Endothelial cell of umbilical vein (primary cell): Measurements from ENCODE around the gene GLUD2. TPM values are rescaled to one million over a fixed set of nuclear protein-coding genes. Genes with fewer than 3 reads are reported as not detected.

Source experiments
- BruUV-seq: library from RNA; stranded (reverse); fragments of 400-500 nt; replicated peaks from 2 replicates; lab custom pipeline; 2021; lab: Mats Ljungman, UMichigan
- CTCF ChIA-PET: fragments of 300-600, 350-600 bp; sonication (Branson Sonifier 250); formaldehyde crosslinking; loops from one replicate; lab custom pipeline; 2021; ENCODE audit warnings: antibody characterized with exemption, inconsistent platforms; lab: Charles Lee
- POLR2A ChIA-PET: fragments of 300-600, 350-600 bp; sonication (Branson Sonifier 250); formaldehyde crosslinking; loops from one replicate; lab custom pipeline; 2021; ENCODE audit warnings: antibody characterized with exemption, inconsistent platforms; lab: Charles Lee
- DNase-seq: peaks from one replicate; pipeline ENCODE4 v3.0.0-alpha.2; 2011; ENCODE audit warnings: low read depth, low spot score
- FAIRE-seq: peaks from 2 replicates; lab custom pipeline; 2011; peaks lifted over from hg19 to GRCh38; lab: Jason Lieb, UNC
- H2AFZ ChIP-seq: 2 replicates; pipeline ENCODE4 v1.6.0; 2012; ENCODE audit warnings: low read depth, low read length, control low read depth, inconsistent platforms
- H3K27ac ChIP-seq: 2 replicates; pipeline ENCODE4 v1.5.1; 2011; ENCODE audit warnings: low read depth, mild to moderate bottlenecking, control low read depth, low read length, moderate library complexity; ENCODE audit not compliant: insufficient read depth
- H3K27me3 ChIP-seq, 2 experiments: 2 replicates each; pipeline versions ENCODE4 v1.6.0 to v1.6.1; 2011; ENCODE audit warnings: low read length in 2 of 2, mixed read lengths in 1 of 2; ENCODE audit not compliant: control insufficient read depth in 2 of 2, insufficient read depth in 2 of 2
- H3K36me3 ChIP-seq, 2 experiments: 2 replicates in 1 of 2; 3 replicates in 1 of 2; pipeline ENCODE4 v1.5.1; 2011; ENCODE audit warnings: low read length in 2 of 2, mild to moderate bottlenecking in 1 of 2, moderate library complexity in 1 of 2; ENCODE audit not compliant: control insufficient read depth in 2 of 2, insufficient read depth in 2 of 2; ENCODE audit errors: extremely low read depth in 1 of 2
- H3K4me1 ChIP-seq: 3 replicates; pipeline ENCODE4 v1.5.1; 2011; ENCODE audit warnings: mild to moderate bottlenecking, low read length; ENCODE audit not compliant: control insufficient read depth, insufficient read depth; ENCODE audit errors: extremely low read depth
- H3K4me2 ChIP-seq: 2 replicates; pipeline ENCODE4 v1.6.1; 2011; ENCODE audit warnings: low read length, control low read depth, mixed read lengths; ENCODE audit not compliant: insufficient read depth
- H3K4me3 ChIP-seq, 3 experiments: fragments of 200-600 bp in 1 of 3; sonication (generic), shearing (Covaris generic) in 1 of 3; replicated peaks in 1 of 3; 2 replicates each; pipeline ENCODE4 v1.5.1; 2011 to 2016; ENCODE audit warnings: control low read depth in 3 of 3, low read length in 3 of 3, mild to moderate bottlenecking in 2 of 3, inconsistent platforms in 1 of 3, low read depth in 1 of 3, moderate library complexity in 1 of 3; ENCODE audit not compliant: insufficient read depth in 1 of 3
- H3K79me2 ChIP-seq: 2 replicates; pipeline ENCODE4 v1.6.0; 2012; ENCODE audit warnings: low read length, inconsistent platforms; ENCODE audit not compliant: control insufficient read depth, insufficient read depth
- H3K9ac ChIP-seq: replicated peaks from 2 replicates; pipeline ENCODE3; 2011; ENCODE audit warnings: low read length, control low read depth; ENCODE audit not compliant: insufficient read depth; ENCODE audit errors: extremely low read depth
- H3K9me1 ChIP-seq: replicated peaks from 3 replicates; pipeline ENCODE4 v1.6.0; 2011; ENCODE audit warnings: mild to moderate bottlenecking, low read length; ENCODE audit not compliant: control insufficient read depth, insufficient read depth; ENCODE audit errors: extremely low read depth
- H3K9me3 ChIP-seq: replicated peaks from 2 replicates; pipeline ENCODE4 v1.5.1; 2012; ENCODE audit warnings: low read length, inconsistent platforms; ENCODE audit not compliant: control insufficient read depth, insufficient read depth
- H4K20me1 ChIP-seq: replicated peaks from 2 replicates; pipeline ENCODE3; 2011; ENCODE audit warnings: mild to moderate bottlenecking, low read length; ENCODE audit not compliant: control insufficient read depth, insufficient read depth; ENCODE audit errors: extremely low read depth
- CTCF ChIP-seq, 2 donors: IDR thresholded peaks; 1 replicate in 1 of 2; 2 replicates in 1 of 2; pipeline ENCODE4 v1.5.1; 2011; ENCODE audit warnings: low read length in 2 of 2, mild to moderate bottlenecking in 2 of 2, moderate library complexity in 2 of 2, control low read depth in 1 of 2, inconsistent platforms in 1 of 2, low read depth in 1 of 2; ENCODE audit not compliant: insufficient read depth in 1 of 2; ENCODE audit errors: extremely low read depth in 1 of 2
- EZH2 ChIP-seq: IDR thresholded peaks from 2 replicates; pipeline ENCODE4 v1.6.1; 2012; ENCODE audit warnings: borderline replicate concordance, low read depth, mild to moderate bottlenecking, moderate library complexity, low read length, inconsistent platforms; ENCODE audit not compliant: severe bottlenecking
- FOS ChIP-seq: IDR thresholded peaks from 2 replicates; pipeline ENCODE4 v1.6.1; 2011; ENCODE audit warnings: mild to moderate bottlenecking, low read length, moderate library complexity, borderline replicate concordance; ENCODE audit not compliant: insufficient read depth
- GATA2 ChIP-seq: IDR thresholded peaks from 2 replicates; pipeline ENCODE4 v1.7.0; 2011; ENCODE audit warnings: low read depth, mild to moderate bottlenecking, moderate library complexity, mixed read lengths, low read length; ENCODE audit not compliant: insufficient read length, insufficient read depth
- MYC ChIP-seq: IDR thresholded peaks from one replicate; pipeline ENCODE4 v1.6.1; 2011; ENCODE audit warnings: mild to moderate bottlenecking, low read depth, low read length
- POLR2A ChIP-seq: IDR thresholded peaks from 2 replicates; pipeline ENCODE4 v1.6.1; 2012; ENCODE audit warnings: low read depth, mild to moderate bottlenecking, control low read depth, low read length
- POLR2AphosphoS5 ChIP-seq: IDR thresholded peaks from 2 replicates; pipeline ENCODE4 v1.6.1; 2012; ENCODE audit warnings: low read depth, mild to moderate bottlenecking, control low read depth, low read length, moderate library complexity; ENCODE audit not compliant: insufficient read depth
- dilution Hi-C: fragments of 300-500 bp; cut with MboI; formaldehyde crosslinking; loops from one replicate; pipeline ENCODE4 v1.15.0; 2019; ENCODE audit warnings: low sequenced_read_pairs; ENCODE audit not compliant: extremely low pct_ligation_motif_present
- intact Hi-C: fragments of 100-400 bp; cut with micrococcal nuclease; formaldehyde crosslinking; loops from one replicate; pipeline ENCODE4 v1.10.0; 2022
- polyA plus RNA-seq, 4 experiments: library from polyadenylated mRNA; depleted of rRNA in 3 of 4; stranded (reverse) in 3 of 4; unstranded in 1 of 4; fragments of >200 nt; gene quantifications; 2 replicates each; pipeline versions ENCODE4 v1.2.1 to v1.2.3, GENCODE V29; 2011 to 2012; ENCODE audit warnings: missing spikeins in 1 of 4
- total RNA-seq: library from RNA; stranded (reverse); gene quantifications from 2 replicates; pipeline ENCODE4 v1.2.3, GENCODE V29; 2021
- TF ChIP-seq, protein P1 (sequence below): IDR thresholded peaks from 2 replicates; pipeline ENCODE4 v1.6.1; 2011; ENCODE audit not compliant: insufficient read depth, insufficient read length

The GLUD2 gene
- total and polyA plus RNA-seq, 2 donors (not counting 3 experiments of a cell fraction or from before 2014, with no cell fraction given): 0.19 to 0.33 TPM

DNA sequence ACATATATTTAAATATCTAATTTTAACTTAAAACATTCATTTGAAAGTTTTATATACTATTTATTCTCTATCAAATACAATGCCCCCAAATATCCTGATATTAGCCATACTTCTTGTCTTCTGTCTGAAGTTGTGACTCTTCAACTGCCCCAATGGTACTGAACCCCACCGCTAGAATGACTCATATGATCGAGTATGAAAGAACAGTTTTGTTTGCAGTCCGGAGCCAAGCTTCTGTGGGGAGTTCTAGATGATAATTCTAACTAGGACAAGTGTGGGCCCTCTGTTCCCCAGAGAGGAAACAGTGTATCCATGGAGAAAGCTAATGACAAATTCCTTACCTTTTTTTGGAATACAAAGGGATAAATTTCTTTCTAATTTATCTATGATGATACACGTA is 37.2 kb upstream of the GLUD2 start:
- H3K9me3 ChIP-seq: no peaks in the 10 kb centered on the region
- CTCF ChIA-PET: no interaction called here
- no peak for DNase-seq
- POLR2A ChIA-PET: no interaction called here
- BruUV-seq: no TSS peak
- H3K36me3 ChIP-seq: no peaks in the 10 kb centered on the region
- no peak overlapping the region for H3K4me2 ChIP-seq
- no peaks in the 10 kb centered on the region for H3K9me1 ChIP-seq
- intact Hi-C loops: no loop called here
- TF ChIP-seq, protein P1, sequence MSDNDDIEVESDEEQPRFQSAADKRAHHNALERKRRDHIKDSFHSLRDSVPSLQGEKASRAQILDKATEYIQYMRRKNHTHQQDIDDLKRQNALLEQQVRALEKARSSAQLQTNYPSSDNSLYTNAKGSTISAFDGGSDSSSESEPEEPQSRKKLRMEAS: no peak
- TF ChIP-seq POLR2AphosphoS5 (no peak), MYC (no peak), GATA2 (no peak), POLR2A (no peak), EZH2 (no peak), CTCF (IDR thresholded peaks at IDR 0.05; ENCODE audit: extremely low read depth in 1 of 2, insufficient read depth in 1 of 2, low read depth in 1 of 2, low read length in 2 of 2) (no peak), FOS (no peak)
- no peak overlapping the region for H3K9ac ChIP-seq
- FAIRE-seq: no peak
- no peak overlapping the region for H3K27ac ChIP-seq
- H3K79me2 ChIP-seq: no peaks in the 10 kb centered on the region
- H3K27me3 ChIP-seq: no peaks in the 10 kb centered on the region
- H3K4me1 ChIP-seq: no peaks in the 10 kb centered on the region
- no peak overlapping the region for H2AFZ ChIP-seq
- H4K20me1 ChIP-seq: no peaks in the 10 kb centered on the region
- H3K4me3 ChIP-seq: no peak overlapping the region
- dilution Hi-C loops: no loop called here
